HL-60/S4 treated with phorbol 12-myristate 13-acetate at 8.2 ng/mL for 4 days and 3 days (cell line): ENCODE data around the gene FAM83G.
"Not testable (repeated sequence)": the region's sequence is repeated elsewhere in the genome, so short reads cannot be mapped to it uniquely, and the experiment has no call there.

Experiments
- in situ Hi-C: fragments of 300-500 bp; cut with MboI; formaldehyde crosslinking; loops from 2 replicates; pipeline ENCODE4 v1.15.0; 2022; ENCODE audit warnings: low sequenced_read_pairs

Gene FAM83G

GRCh38 chr17:19023209-19023999 lies 18.8 kb upstream of the FAM83G start:
- in situ Hi-C loops, result no loop called here

- in situ Hi-C loops, result no loop called here
Measured at GRCh38 chr17:19022747-19023146, 18.2 kb upstream of the FAM83G start.

- in situ Hi-C loops, result no loop called here
Measured at GRCh38 chr17:19022128-19022527, 17.6 kb upstream of the FAM83G start.

- in situ Hi-C loops, result no loop called here
Measured at GRCh38 chr17:19021622-19022083, 17.1 kb upstream of the FAM83G start.

GRCh38 chr17:19021011-19021621 lies 16.6 kb upstream of the FAM83G start:
- in situ Hi-C loops, result not testable (repeated sequence)

- in situ Hi-C loops, result no loop called here
Measured at GRCh38 chr17:19020016-19020415, 15.5 kb upstream of the FAM83G start.

GRCh38 chr17:19019041-19019941 lies 14.7 kb upstream of the FAM83G start:
- in situ Hi-C loops, result no loop called here

GRCh38 chr17:19018600-19018950 lies 14.0 kb upstream of the FAM83G start:
- in situ Hi-C loops, result no loop called here

- in situ Hi-C loops, result no loop called here
Measured at GRCh38 chr17:19017804-19018599, 13.4 kb upstream of the FAM83G start.

GRCh38 chr17:19017401-19017800 lies 12.8 kb upstream of the FAM83G start:
- in situ Hi-C loops, result no loop called here

GRCh38 chr17:19016881-19017280 lies 12.3 kb upstream of the FAM83G start:
- in situ Hi-C loops, result no loop called here

GRCh38 chr17:19016297-19016696 lies 11.7 kb upstream of the FAM83G start:
- in situ Hi-C loops, result no loop called here

GRCh38 chr17:19015428-19015827 lies 10.9 kb upstream of the FAM83G start:
- in situ Hi-C loops, result no loop called here

GRCh38 chr17:19014628-19015215 lies 10.2 kb upstream of the FAM83G start:
- in situ Hi-C loops, result no loop called here

- in situ Hi-C loops, result no loop called here
Measured at GRCh38 chr17:19013806-19014627, 9.5 kb upstream of the FAM83G start.

GRCh38 chr17:19013226-19013625 lies 8.7 kb upstream of the FAM83G start:
- in situ Hi-C loops, result no loop called here

GRCh38 chr17:19012171-19013080 lies 7.9 kb upstream of the FAM83G start:
- in situ Hi-C loops, result no loop called here

GRCh38 chr17:19011581-19011980 lies 7.0 kb upstream of the FAM83G start:
- in situ Hi-C loops, result no loop called here
